Mucosa of descending colon (tissue), 3 donors: Measurements from ENCODE around the gene FCHSD2. TPM values are rescaled to one million over a fixed set of nuclear protein-coding genes. Genes with fewer than 3 reads are reported as not detected.
A peak's percentile ranks its signal among the peaks of the same experiment; 100 is the strongest.

Experiments used
- ATAC-seq: fragments of 200-7000 bp; cut with Tn5 transposase; one replicate; pipeline ENCODE4 v1.9.1; 2020; ENCODE audit warnings: mild to moderate bottlenecking, moderate library complexity
- DNase-seq, 3 donors: peaks; one replicate each; pipeline ENCODE4 v3.0.0-alpha.2; 2020
- H3K36me3 ChIP-seq: fragments of 200-600 bp; one replicate; pipeline ENCODE4 v1.8.0; 2021; ENCODE audit warnings: low read depth, mild to moderate bottlenecking
- H3K4me1 ChIP-seq: fragments of 200-600 bp; one replicate; pipeline ENCODE4 v1.8.0; 2021; ENCODE audit warnings: low read depth, mild to moderate bottlenecking
- H3K4me3 ChIP-seq: fragments of 200-600 bp; one replicate; pipeline ENCODE4 v1.8.0; 2021; ENCODE audit warnings: mild to moderate bottlenecking
- H3K9me3 ChIP-seq: fragments of 200-600 bp; one replicate; pipeline ENCODE4 v1.8.0; 2021; ENCODE audit warnings: mild to moderate bottlenecking
- intact Hi-C, 2 donors: fragments of 100-400 bp; cut with DNase I in 1 of 2; cut with micrococcal nuclease in 1 of 2; formaldehyde crosslinking; loops; one replicate each; pipeline versions ENCODE4 v1.11.0 to v1.11.1; 2022; cut with DNase I, micrococcal nuclease
- total RNA-seq, 3 donors: library from RNA; stranded (reverse); fragmentation: NEBNext Ultra II Directional in 2 of 3; extraction: Animal tissue kit (Norgen Biotek cat#: 25700) in 2 of 3; gene quantifications; one replicate each; pipeline versions ENCODE4 v1.2.1 to v1.2.4, GENCODE V29; 2021 to 2023
- TF ChIP-seq, protein P1 (sequence below): fragments of 200-600 bp; IDR thresholded peaks from one replicate; pipeline ENCODE4 v1.8.0; 2022; ENCODE audit warnings: antibody characterized with exemption, mild to moderate bottlenecking
- donor health status: DM: no; HTN: no; CAD: no; lungs with moderate emphysema.
- donor health status: DM: no; HTN: no; CAD: no.
- donor health status: DM: no; HTN: yes; CAD: no.

The FCHSD2 gene
- total RNA-seq, 3 donors from 2014 or later: 15.7 to 41.6 (median 21.6) TPM

DNA sequence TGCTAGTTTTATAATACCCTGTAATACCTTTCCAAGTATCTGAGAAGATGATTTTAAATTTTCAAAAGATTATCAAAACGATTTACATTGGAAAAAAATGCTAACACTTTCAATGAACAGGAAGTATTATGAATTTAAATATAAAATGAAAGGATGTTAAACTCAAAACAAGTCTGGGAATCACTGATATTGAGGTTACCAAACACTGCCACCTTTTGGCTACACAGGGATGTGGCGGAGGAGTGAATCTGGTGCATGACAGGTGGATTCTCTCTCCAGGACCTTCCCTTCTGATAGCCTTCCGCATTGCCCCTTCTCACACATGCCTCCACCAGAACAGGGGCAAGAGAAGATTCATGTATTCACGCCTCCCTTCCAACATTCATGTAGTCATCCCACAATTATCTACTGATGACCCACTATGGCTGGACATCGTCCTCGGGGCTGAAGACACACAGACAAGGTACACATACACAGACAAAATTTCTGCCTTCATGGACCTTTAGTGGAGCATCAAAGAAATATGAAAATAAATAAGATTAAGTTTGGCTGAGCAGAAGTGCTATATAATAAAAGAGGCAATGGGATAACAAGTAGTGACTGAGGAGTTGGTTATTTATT lies 293.2 kb downstream of the FCHSD2 start:
- H3K4me3 ChIP-seq: no peak overlapping the region
- DNase-seq: peak in 2 of 3 donors; percentile 41 to 63
- no peaks in the 10 kb centered on the region for H3K9me3 ChIP-seq
- no peaks in the 10 kb centered on the region for H3K4me1 ChIP-seq
- ATAC-seq: peak; percentile 72
- TF ChIP-seq, protein P1, sequence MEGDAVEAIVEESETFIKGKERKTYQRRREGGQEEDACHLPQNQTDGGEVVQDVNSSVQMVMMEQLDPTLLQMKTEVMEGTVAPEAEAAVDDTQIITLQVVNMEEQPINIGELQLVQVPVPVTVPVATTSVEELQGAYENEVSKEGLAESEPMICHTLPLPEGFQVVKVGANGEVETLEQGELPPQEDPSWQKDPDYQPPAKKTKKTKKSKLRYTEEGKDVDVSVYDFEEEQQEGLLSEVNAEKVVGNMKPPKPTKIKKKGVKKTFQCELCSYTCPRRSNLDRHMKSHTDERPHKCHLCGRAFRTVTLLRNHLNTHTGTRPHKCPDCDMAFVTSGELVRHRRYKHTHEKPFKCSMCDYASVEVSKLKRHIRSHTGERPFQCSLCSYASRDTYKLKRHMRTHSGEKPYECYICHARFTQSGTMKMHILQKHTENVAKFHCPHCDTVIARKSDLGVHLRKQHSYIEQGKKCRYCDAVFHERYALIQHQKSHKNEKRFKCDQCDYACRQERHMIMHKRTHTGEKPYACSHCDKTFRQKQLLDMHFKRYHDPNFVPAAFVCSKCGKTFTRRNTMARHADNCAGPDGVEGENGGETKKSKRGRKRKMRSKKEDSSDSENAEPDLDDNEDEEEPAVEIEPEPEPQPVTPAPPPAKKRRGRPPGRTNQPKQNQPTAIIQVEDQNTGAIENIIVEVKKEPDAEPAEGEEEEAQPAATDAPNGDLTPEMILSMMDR: peak; percentile 32
- no peaks in the 10 kb centered on the region for H3K36me3 ChIP-seq
- intact Hi-C loops: no loop called here

DNA sequence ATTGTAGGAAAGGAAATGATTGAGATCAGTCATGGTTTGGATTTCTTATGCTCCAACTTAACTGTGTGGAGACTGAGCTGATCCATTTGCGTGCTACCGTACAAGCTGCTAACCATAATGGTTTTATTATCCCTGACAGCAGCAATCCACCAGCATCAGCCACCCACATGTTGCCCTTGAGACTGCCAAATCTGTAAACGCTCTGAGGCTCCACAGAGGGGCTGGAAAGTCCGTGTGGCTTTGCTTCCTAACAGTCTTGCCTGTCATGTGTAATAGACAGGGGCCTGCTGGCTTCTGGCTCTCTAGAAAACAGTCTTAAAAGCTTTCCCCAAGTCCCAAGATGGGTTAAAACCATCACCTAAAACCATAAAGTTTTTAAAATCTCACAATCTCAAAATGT lies 297.8 kb downstream of the FCHSD2 start:
- DNase-seq (no peak), ATAC-seq (peak; percentile 15)
- no peak overlapping the region for H3K4me3 ChIP-seq
- H3K9me3 ChIP-seq: no peaks in the 10 kb centered on the region
- intact Hi-C loops: no loop called here
- no peaks in the 10 kb centered on the region for H3K4me1 ChIP-seq
- H3K36me3 ChIP-seq: no peaks in the 10 kb centered on the region
- TF ChIP-seq, protein P1: no peak

DNA sequence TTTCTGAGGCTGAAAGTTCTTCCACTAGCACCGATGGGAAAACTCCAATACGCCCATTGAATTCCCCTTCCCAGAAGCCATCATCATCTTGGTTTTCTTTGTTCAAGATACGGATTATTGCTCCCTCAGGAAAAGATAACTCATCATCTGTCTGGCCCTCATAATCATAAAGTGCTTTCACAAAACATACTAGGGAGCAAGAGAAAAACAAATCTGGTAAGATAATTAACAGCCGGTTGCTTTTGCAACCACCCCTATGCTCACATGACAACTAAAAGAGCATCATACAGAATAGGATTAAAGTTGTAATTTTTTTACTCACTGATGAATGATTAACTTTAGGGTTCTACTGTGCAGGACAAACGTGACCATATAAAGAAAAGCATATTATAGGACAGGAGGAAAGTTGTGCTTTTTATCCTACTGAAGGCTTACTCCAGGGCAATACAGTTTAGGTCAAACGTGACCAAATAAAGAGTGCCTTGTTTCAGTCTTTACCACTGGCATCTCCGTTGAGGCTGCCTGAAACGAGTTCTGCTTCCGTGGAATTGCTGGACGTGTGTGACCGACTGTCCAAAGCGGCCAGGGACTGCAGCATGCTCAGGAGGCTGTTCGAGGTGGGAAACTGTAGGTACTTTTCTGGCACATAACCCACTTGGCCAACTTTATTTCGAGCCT lies 299.3 kb downstream of the FCHSD2 start:
- TF ChIP-seq, protein P1: no peak
- Histone ChIP-seq H3K4me1 (no peaks in the 10 kb centered on the region), H3K4me3 (no peak overlapping the region), H3K9me3 (no peaks in the 10 kb centered on the region), H3K36me3 (no peaks in the 10 kb centered on the region)
- ATAC-seq (no peak), DNase-seq (no peak)
- intact Hi-C loops: no loop called here

DNA sequence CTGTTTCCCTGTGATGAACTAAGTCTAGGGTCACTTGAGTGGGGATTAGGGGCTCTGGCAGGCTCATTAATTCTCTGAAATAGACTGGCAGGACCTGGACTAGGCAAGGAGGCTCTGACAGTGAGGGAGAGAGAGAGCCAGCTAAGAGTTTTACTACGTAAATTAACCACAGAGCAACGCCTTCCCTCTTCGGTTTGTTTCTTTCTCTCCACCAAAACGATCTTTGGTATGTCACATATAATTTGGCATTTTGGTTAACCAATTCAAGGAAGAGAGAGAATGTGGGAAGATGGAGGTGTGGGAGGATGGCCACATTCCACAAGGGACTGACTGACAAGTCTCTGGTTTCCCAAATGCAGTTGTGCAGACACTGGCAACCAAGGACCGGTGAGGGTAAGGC lies 300.0 kb downstream of the FCHSD2 start:
- H3K4me1 ChIP-seq: no peaks in the 10 kb centered on the region
- intact Hi-C loops: no loop called here
- no peak overlapping the region for H3K4me3 ChIP-seq
- no peak for ATAC-seq
- DNase-seq: no peak
- H3K36me3 ChIP-seq: no peaks in the 10 kb centered on the region
- TF ChIP-seq, protein P1: no peak
- H3K9me3 ChIP-seq: no peaks in the 10 kb centered on the region

DNA sequence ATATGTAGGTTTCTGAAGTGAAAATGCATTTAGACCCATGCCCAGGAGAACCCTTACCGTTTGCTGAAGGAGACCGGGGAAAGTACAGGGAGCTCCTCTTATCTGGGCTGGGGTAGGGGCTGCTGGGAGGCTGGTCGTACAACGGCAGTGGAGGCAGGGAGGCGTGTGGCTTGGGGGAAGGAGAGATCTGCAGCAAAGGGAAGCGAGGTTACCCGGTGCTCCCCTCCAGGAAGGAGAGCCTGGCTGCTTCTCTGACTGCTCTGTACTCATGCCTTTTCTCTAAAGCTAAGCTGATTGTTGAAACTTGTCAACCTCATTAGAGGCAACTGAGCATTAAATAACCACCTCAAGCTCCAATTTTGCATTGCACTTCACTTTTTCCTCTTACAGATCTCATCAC lies 300.7 kb downstream of the FCHSD2 start:
- intact Hi-C loops: no loop called here
- H3K4me3 ChIP-seq: no peak overlapping the region
- H3K4me1 ChIP-seq: no peaks in the 10 kb centered on the region
- DNase-seq (no peak), ATAC-seq (no peak)
- TF ChIP-seq, protein P1: no peak
- H3K36me3 ChIP-seq: no peaks in the 10 kb centered on the region
- no peaks in the 10 kb centered on the region for H3K9me3 ChIP-seq
